ENCODE data around the gene CHRM4.

- no peak for TF ChIP-seq YY1 (IDR thresholded peaks at IDR 0.05; ENCODE audit: insufficient read depth, insufficient read length)
- TF ChIP-seq ZNF274 (IDR thresholded peaks at IDR 0.05; ENCODE audit: low read depth, low read length): no peak
Observed at GRCh38 chr11:46437122-46437689, 45.6 kb upstream of the CHRM4 start.

Measured in NT2/D1 (cell line).